HAP-1 (cell line): ENCODE measurements around the gene FKBP4.
A peak's percentile ranks its signal among the peaks of the same experiment; 100 is the strongest.

Source experiments
- DNase-seq, 2 experiments: peaks; one replicate each; pipeline ENCODE4 v3.0.0-alpha.2; 2016 to 2020; ENCODE audit warnings: low spot score in 2 of 2
- H3K27me3 ChIP-seq: fragments of 250-450 bp; sonication (Bioruptor Pico); 2 replicates; pipeline ENCODE4 v1.5.1; 2020; ENCODE audit warnings: low read depth, mild to moderate bottlenecking, moderate library complexity
- H3K36me3 ChIP-seq: fragments of 250-450 bp; sonication (Bioruptor Pico); replicated peaks from 2 replicates; pipeline ENCODE4 v1.5.1; 2020; ENCODE audit warnings: mild to moderate bottlenecking
- H3K4me1 ChIP-seq: fragments of 250-450 bp; sonication (Bioruptor Pico); 2 replicates; pipeline ENCODE4 v1.5.1; 2020; ENCODE audit warnings: mild to moderate bottlenecking
- H3K4me3 ChIP-seq: fragments of 250-450 bp; sonication (Bioruptor Pico); 2 replicates; pipeline ENCODE4 v1.5.1; 2020; ENCODE audit warnings: mild to moderate bottlenecking, moderate library complexity
- H3K9me3 ChIP-seq: fragments of 250-450 bp; sonication (Bioruptor Pico); 2 replicates; pipeline ENCODE4 v1.5.1; 2020; ENCODE audit warnings: mild to moderate bottlenecking, moderate library complexity
- in situ Hi-C: fragments of 300-500 bp; cut with MboI; formaldehyde crosslinking; loops from 3 replicates; pipeline ENCODE4 v1.14.3; 2020; ENCODE audit warnings: low sequenced_read_pairs, inconsistent platforms, mixed read lengths

Gene FKBP4, protein sequence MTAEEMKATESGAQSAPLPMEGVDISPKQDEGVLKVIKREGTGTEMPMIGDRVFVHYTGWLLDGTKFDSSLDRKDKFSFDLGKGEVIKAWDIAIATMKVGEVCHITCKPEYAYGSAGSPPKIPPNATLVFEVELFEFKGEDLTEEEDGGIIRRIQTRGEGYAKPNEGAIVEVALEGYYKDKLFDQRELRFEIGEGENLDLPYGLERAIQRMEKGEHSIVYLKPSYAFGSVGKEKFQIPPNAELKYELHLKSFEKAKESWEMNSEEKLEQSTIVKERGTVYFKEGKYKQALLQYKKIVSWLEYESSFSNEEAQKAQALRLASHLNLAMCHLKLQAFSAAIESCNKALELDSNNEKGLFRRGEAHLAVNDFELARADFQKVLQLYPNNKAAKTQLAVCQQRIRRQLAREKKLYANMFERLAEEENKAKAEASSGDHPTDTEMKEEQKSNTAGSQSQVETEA

DNA sequence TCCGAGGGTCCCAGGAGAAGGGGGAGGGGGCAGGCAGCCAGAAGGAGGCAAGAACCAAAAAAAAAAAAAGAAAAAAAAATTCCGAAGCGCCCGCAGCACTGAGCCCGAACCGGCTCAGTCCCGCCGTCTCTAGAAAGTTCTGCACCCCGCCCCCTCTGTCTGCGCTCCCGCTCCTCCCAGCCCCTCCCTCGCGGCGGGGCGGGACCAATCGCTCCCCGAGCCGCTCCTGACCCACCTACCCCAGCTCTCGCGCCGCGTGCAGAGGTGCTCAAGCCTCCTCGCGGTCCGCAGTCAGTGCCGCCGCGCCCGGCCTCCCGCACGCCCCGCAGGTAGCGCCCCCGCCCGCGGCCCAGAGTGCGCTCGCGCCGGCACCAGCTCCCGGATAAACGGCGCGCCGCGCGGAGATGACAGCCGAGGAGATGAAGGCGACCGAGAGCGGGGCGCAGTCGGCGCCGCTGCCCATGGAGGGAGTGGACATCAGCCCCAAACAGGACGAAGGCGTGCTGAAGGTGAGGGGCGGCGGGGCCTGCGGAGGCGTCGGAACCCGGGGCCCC is at the start of gene FKBP4:
Gene FKBP4, plus strand, starts transcription at position 235 of the 554 bp plus-strand sequence. Its CDS starts 170 bp downstream, at position 405.
- Histone ChIP-seq H3K4me1 (peaks cover 8% of the 10 kb centered on the region), H3K36me3 (peaks cover 39% of the 10 kb centered on the region), H3K9me3 (no peaks in the 10 kb centered on the region), H3K4me3 (peak within 1 kb of the TSS; percentile 56), H3K27me3 (0 out of 2 replicates have a peak, but pooled peaks cover 2% of the 10 kb centered on the region)
- in situ Hi-C loops = no loop called here
- DNase-seq = peak; percentile 85 to 92

DNA sequence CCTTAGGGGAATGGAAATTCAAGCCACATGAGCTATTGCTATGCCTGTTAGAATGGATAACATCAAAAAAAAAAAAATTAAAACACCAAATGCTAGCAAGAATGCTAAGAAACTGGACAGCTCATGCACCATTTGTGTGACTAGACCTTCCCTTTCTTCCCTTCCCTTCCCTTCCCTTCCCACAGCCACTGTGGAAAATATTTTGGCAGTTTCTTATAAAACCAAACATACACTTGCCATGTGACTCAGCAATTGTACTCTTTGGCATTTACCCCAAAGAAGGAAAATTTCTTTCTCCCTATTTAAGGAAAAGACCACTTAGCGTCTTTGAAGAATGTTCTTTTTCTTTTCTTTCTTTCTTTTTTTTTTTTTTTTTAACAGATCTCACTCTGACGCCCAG is 49.1 kb upstream of the FKBP4 start:
- Histone ChIP-seq H3K36me3 (no peaks in the 10 kb centered on the region), H3K4me3 (no peak overlapping the region), H3K27me3 (no peaks in the 10 kb centered on the region), H3K4me1 (no peaks in the 10 kb centered on the region), H3K9me3 (no peaks in the 10 kb centered on the region)
- in situ Hi-C loops = no loop called here
- no peak for DNase-seq

DNA sequence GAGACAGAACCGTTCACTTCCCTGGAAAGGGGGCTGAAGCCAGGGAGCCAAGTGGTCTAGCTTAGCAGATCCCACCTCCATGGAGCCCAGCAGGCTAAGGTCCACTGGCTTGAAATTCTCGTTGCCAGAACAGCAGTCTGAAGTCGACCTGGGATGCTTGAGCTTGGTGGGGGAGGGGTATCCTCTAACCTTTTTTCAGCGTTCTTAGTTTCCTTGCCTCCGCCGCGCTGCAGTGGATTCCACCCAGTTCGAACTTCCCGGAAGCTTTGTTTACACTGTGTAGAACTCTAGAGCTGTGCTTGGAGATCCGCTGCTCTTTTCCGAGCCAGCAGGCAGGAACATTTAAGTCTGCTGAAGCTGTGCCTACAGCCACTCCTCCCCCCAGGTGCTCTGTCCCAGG is 45.2 kb upstream of the FKBP4 start:
- no peak for DNase-seq
- in situ Hi-C loops = no loop called here
- Histone ChIP-seq H3K9me3 (no peaks in the 10 kb centered on the region), H3K27me3 (peaks cover 3% of the 10 kb centered on the region), H3K4me1 (no peaks in the 10 kb centered on the region), H3K36me3 (no peaks in the 10 kb centered on the region), H3K4me3 (no peak overlapping the region)

DNA sequence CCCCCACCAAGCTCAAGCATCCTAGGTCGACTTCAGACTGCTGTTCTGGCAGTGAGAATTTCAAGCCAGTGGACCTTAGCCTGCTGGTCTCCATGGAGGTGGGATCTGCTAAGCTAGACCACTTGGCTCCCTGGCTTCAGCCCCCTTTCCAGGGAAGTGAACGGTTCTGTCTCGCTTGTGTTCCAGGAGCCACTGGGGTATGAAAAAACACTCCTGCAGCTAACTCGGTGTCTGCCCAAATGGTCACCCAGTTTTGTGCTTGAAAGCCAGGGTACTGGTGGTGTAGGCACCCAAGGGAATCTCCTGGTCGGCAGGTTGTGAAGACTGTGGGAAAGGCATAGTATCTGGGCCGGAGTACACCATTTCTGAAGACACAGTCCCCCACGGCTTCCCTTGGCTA is 44.6 kb upstream of the FKBP4 start:
- Histone ChIP-seq H3K27me3 (peaks cover 3% of the 10 kb centered on the region), H3K9me3 (no peaks in the 10 kb centered on the region), H3K4me1 (no peaks in the 10 kb centered on the region), H3K4me3 (no peak overlapping the region), H3K36me3 (no peaks in the 10 kb centered on the region)
- no peak for DNase-seq
- in situ Hi-C loops = no loop called here

DNA sequence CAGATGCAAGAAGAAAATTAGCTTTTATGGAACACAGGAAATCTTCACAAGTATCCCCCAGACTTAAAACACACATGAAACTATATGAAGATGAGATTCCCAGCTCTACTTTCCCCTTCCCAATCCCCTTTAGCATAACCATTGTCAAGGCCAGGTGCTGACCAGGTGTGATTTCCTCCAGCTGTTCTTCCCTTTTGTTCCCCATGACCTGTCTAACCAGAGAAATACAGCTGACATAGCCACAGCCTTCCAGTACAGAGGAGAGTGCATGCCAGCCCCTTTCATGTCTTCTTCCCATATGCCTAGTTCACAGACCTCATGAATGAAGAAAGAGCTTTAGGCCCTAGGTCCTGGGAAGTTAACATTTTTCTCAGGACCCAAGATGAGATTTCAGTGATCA is 43.5 kb upstream of the FKBP4 start:
- no peaks in the 10 kb centered on the region for H3K4me1 ChIP-seq
- peaks cover 3% of the 10 kb centered on the region for H3K27me3 ChIP-seq
- in situ Hi-C loops = no loop called here
- no peaks in the 10 kb centered on the region for H3K36me3 ChIP-seq
- no peaks in the 10 kb centered on the region for H3K9me3 ChIP-seq
- H3K4me3 ChIP-seq = no peak overlapping the region
- DNase-seq = no peak

DNA sequence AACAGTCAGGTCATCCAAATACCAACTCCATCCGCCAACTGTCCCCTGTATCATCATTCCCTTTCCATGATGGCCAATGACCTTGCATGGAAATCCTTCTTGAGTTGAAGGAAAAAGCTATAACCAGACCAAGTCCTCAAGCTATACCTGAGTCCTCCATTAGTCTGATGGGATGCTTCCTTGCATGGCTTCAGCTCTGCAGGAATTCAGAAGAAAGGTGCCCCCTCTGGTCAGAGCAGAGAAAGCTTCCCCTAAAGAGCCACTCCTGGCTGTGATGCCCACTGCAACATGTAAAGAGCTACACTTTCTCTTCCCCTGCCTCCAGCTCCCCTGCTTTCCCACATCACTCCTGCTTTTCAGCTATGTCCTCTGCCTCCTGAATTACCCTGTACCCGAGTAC is 43.1 kb upstream of the FKBP4 start:
- no peak for DNase-seq
- in situ Hi-C loops = no loop called here
- Histone ChIP-seq H3K4me1 (no peaks in the 10 kb centered on the region), H3K36me3 (no peaks in the 10 kb centered on the region), H3K9me3 (no peaks in the 10 kb centered on the region), H3K27me3 (peaks cover 3% of the 10 kb centered on the region), H3K4me3 (no peak overlapping the region)

DNA sequence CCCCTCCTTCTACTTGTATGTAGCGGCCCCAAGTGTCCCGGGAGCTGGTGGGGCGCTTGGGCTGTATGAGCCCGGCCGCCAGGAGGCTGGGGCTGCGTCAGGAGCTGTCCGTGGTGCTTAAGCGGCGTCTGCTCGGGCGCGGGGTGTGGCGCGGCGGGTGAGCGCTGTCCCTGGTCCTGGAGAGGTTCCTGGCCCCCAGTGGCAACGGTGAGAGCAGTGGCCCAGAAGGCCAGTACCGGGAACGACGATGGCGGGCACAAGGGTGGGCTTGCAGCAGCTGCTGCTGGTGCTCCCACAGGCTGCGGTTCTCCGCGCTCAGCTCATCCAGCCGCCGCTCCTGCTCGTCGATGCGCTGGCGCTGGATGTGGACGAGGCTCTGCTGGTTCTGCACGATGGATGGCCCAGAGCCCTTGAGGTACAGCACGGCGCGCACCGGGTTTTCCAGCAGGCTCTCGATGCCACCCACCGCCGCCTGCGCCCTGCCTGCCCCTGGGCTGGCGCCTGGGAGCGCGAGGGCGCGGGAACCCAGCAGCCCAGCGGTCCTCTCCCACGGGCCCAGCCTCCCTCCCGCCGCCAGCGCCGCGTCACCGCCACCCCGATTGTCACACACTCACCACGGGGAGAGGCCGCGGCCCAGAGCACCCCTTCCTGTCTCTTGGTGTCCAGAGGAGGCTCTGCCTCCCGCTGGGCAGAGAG is 41.9 kb upstream of the FKBP4 start:
- Histone ChIP-seq H3K27me3 (peaks cover 3% of the 10 kb centered on the region), H3K36me3 (no peaks in the 10 kb centered on the region), H3K4me1 (no peaks in the 10 kb centered on the region), H3K4me3 (no peak overlapping the region), H3K9me3 (no peaks in the 10 kb centered on the region)
- in situ Hi-C loops = no loop called here
- peak; percentile 36 to 89 for DNase-seq

DNA sequence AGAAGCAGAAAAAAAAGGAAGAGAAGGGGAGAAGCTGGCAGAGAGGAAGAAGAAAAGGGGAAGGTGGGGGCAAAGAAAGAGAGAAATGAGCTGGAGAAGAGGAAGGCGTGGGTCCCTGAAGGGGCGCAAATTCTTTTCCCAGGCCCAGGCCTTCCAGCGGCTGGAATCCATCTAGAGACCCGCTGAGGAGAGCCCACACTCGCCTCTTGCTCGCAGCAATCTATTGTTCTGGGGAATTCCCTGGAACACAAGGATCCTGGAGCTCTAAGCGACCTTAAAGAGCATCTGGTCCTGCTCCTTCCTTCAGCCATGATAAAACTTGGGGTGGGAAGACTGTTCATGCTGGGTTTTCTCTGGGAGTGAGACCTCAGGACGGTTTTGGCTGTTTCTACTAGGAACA is 41.2 kb upstream of the FKBP4 start:
- Histone ChIP-seq H3K27me3 (peaks cover 3% of the 10 kb centered on the region), H3K4me1 (no peaks in the 10 kb centered on the region), H3K9me3 (no peaks in the 10 kb centered on the region), H3K4me3 (no peak overlapping the region), H3K36me3 (no peaks in the 10 kb centered on the region)
- DNase-seq = no peak
- in situ Hi-C loops = no loop called here

DNA sequence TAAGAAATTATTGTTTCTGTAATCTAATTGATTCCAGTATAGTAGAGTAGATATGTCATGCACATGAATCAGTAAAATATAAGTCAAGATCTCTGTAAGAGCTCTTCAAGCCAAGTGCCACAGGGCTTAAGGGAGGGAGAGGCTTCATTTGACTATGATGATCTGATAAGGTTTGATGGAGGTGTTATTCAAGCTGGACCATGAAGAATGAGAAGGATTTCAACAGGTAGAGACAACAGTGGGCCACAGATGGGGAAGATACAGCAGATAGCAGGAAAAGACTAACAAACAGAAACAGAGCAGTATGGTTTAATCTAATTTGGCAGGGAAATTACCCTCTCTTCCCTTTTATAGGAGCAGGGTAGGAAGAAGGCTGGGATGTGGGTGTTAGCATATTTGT is 40.6 kb upstream of the FKBP4 start:
- in situ Hi-C loops = no loop called here
- Histone ChIP-seq H3K4me3 (no peak overlapping the region), H3K27me3 (peaks cover 3% of the 10 kb centered on the region)

DNA sequence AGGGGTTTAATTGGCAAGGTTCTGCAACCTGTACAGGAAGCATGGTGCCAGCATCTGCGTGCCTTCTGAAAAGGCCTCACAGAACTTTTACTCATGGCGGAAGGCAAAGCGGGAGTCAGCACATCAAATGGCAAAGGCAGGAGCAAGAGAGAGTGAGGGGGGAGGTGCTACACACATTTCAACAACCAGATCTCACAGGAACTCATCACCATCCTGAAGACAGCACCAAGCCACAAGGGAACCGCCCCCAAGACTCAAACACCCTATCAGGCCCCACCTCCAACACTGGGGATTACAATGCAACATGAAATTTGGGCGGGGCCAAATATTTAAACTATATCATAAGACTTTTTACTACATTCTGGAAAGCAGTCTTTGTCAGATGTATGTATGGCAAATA is 38.0 kb upstream of the FKBP4 start:
- in situ Hi-C loops = no loop called here
- peaks cover 3% of the 10 kb centered on the region for H3K27me3 ChIP-seq
- no peak for DNase-seq

More for the DNA sequence above, 40.6 kb upstream of the FKBP4 start:
- no peak for DNase-seq
- Histone ChIP-seq H3K9me3 (no peaks in the 10 kb centered on the region), H3K36me3 (no peaks in the 10 kb centered on the region), H3K4me1 (no peaks in the 10 kb centered on the region)

DNA sequence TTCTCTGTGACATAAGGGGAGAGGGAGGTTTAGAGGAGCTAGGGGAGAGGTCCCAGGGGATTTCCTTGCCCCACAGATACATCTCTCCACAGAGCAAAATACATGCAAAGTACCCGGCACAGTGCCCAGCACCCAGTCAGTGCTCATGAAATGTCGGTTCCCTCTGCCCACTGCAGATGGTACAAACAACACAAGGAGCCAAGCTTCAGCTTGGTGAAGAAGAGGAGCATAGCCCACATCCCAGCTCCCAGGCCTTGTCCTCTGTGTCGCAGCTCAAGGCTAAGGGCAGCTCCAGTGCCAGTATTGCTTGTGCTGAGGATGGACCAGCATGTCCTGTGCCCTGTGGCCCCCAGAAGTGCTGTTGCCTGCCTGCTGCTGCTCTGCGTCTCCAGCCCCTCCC is 35.0 kb upstream of the FKBP4 start:
- no peak for DNase-seq
- in situ Hi-C loops = no loop called here
- Histone ChIP-seq H3K36me3 (no peaks in the 10 kb centered on the region), H3K9me3 (no peaks in the 10 kb centered on the region), H3K27me3 (peaks cover 5% of the 10 kb centered on the region), H3K4me3 (no peak overlapping the region), H3K4me1 (no peaks in the 10 kb centered on the region)

More for the DNA sequence above, 38.0 kb upstream of the FKBP4 start:
- H3K9me3 ChIP-seq = no peaks in the 10 kb centered on the region
- no peak overlapping the region for H3K4me3 ChIP-seq
- H3K36me3 ChIP-seq = no peaks in the 10 kb centered on the region
- no peaks in the 10 kb centered on the region for H3K4me1 ChIP-seq

DNA sequence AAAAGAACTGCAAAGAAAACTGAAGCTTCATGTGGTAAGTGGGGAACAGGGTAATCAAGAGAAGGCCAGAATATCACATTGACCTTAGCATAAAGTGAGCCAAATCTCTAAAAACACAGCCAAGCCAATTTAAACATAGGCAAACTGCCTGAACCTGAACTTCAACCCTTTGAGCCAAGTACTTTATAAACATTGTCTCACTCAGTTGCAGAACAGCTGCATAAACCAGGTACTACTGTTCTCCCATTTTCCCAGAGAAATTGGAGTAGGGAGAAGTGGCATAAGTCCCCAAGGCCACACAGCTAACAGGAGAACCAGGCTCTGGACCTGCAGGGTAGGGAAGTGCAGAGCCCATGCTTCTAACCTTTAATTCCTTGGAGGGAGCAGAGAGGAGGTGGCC is 30.4 kb upstream of the FKBP4 start:
- H3K27me3 ChIP-seq = peaks cover 5% of the 10 kb centered on the region
- no peaks in the 10 kb centered on the region for H3K9me3 ChIP-seq
- no peaks in the 10 kb centered on the region for H3K36me3 ChIP-seq
- no peak overlapping the region for H3K4me3 ChIP-seq
- DNase-seq = no peak
- H3K4me1 ChIP-seq = no peaks in the 10 kb centered on the region
- in situ Hi-C loops = no loop called here

DNA sequence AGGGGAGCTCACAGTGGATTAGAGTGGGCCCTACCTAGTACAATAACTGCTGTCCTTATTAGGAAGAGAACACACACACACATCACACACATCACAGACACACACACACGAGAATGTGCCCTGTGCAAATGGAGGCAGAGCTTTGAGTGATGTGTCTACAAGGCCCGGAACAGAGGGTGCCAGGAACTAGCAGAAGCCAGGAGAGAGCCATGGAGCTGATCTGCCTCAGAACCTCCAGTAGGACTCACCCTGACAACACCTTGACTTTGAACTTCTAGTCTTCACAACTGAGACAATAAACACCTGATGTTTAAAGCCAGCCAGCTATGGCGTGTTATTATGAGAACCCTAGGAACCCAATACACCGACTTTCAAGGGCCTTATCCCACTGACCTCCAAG is 29.7 kb upstream of the FKBP4 start:
- Histone ChIP-seq H3K9me3 (no peaks in the 10 kb centered on the region), H3K27me3 (peaks cover 5% of the 10 kb centered on the region), H3K4me1 (no peaks in the 10 kb centered on the region), H3K36me3 (no peaks in the 10 kb centered on the region), H3K4me3 (no peak overlapping the region)
- in situ Hi-C loops = no loop called here
- no peak for DNase-seq

DNA sequence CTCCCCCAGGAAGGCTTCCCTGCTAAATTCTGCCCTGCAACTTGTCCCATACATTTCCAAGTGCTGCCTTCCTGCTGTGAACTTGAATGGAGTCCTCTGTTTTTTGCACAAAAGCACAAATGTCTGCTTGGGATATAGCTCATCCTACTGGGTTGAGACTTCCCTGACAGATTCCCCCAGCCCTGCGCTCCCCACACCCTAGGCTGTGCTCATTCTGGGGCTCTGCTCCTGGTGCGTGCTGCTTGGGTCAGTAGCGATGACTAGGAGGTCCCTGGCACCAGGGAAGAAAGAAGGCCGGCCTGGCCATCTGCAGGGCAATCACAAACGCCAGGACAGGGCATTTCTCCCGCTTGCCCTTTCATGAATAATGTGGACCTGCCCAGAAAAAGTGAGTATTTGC is 29.2 kb upstream of the FKBP4 start:
- no peak for DNase-seq
- Histone ChIP-seq H3K9me3 (no peaks in the 10 kb centered on the region), H3K27me3 (peaks cover 5% of the 10 kb centered on the region), H3K4me3 (no peak overlapping the region), H3K36me3 (no peaks in the 10 kb centered on the region), H3K4me1 (no peaks in the 10 kb centered on the region)
- in situ Hi-C loops = no loop called here
